Limb (tissue), 2 donors: ENCODE results near the gene ZNF578.
"Not testable (repeated sequence)": the region's sequence is repeated elsewhere in the genome, so short reads cannot be mapped to it uniquely, and the experiment has no call there.

Experiments used
- DNase-seq, 2 donors: peaks; one replicate each; pipeline ENCODE4 v3.0.0-alpha.2; 2016; ENCODE audit errors: extremely low spot score in 2 of 2

Gene ZNF578

DNA sequence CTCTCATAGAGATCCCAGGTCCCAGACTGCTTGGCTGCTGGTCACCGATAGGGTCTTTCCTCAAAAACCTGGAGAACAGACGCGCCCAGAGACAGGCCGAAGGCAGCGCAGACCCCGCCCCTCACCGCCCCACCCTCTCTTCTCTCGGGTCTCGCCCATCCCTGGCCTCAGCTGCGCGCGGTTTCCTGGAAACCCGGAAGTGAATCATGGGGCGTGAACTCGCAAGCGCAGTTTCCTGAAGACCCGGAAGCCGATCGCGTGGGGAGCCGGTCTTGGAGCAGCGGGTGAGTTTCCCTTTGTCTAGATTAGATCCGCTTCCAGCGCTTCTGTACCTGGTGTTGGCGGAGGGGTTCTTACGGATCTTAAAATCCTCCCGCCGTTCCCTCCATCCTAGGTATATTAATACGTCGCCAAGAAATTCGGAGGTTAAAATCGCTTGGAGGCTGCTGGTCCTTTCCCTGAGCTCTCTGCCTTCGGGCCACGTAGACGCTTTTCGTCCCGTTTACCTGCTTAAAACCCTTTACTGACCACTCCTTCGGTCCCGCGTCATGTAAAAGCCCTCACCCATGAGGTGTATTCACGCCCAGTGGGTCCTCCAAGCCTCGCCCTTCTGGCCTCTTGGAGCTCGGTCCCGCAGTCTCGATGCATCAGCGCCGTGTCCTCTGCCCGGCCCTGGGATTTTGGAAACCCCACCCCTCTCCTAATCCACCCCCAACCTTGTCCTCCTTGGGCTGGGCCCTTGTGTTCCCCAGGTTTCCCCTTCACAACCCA is at the start of gene ZNF578:
Gene ZNF578, plus strand, starts transcription at position 230 of the 771 bp plus-strand sequence. CDS start 48,293 bp downstream, outside the sequence.
- DNase-seq, result peak; percentile 91 to 92

DNA sequence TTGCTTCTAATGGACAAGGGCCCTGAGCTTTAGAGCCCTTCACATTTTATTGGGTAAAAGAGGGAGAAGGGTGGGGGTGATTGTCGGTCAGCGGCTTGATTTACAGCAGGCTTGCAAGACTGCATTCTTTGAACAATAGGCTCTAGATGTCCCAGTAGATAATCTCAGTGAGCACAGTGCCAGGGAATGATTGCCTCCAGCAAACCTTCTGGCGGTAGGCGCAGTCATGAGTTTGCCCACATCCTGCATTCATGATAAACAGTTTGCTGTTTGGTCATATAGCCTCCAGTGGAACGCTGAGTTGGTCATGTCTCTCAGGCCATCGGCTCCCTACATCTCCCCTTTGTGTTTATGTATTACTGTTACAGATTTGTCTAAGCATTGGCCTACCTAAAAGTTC is 43.1 kb upstream of the ZNF578 start:
- DNase-seq, result no peak

DNA sequence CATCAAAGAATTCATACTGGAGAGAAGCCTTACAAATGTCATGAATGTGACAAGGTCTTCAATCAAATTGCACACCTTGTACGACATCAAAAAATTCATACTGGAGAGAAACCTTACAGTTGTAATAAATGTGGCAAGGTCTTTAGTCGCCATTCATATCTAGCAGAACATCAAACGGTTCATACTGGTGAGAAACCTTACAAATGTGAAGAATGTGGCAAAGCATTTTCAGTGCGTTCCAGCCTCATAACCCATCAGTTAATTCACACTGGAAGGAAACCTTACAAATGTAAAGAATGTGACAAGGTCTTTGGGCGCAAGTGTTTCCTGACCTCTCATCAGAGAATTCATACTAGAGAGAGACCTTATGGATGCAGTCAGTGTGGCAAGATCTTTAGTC is 37.6 kb upstream of the ZNF578 start:
- DNase-seq, result no peak

- DNase-seq, result no peak
These were observed 24.4 kb upstream of the ZNF578 start, which contains the start of gene ZNF534 for GRCh38 chr19:52428937-52429336. Gene ZNF534, plus strand, starts transcription at chr19:52429148. Its CDS starts 2,327 bp downstream, at chr19:52431475.

- no peak for DNase-seq
These were observed 11.2 kb upstream of the ZNF578 start for GRCh38 chr19:52442179-52442578.

GRCh38 chr19:52444506-52444905 is 8.8 kb upstream of the ZNF578 start:
- DNase-seq, result no peak

DNA sequence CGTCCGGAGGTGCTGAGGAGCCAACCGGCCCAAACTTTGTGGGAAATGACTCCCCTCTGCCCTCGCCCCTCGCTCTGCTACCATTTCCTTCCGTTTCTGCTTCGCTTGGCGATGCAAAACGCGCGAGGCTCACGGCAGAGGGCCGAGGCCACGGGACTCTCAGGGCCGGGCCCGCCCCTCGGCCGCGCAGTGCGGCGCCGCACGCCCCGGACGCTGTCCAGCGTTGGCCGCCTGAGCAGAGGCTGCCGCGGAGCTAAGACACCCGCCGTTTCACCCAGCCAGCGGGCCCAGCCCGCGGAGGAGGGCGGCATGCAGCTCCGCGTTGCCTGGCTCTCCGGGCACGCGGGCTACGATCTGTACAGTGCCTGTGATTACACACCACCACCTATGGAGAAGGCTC is 2.1 kb upstream of the ZNF578 start:
- no peak for DNase-seq

- DNase-seq, result no peak
These were observed 11.6 kb downstream of the ZNF578 start for GRCh38 chr19:52464798-52465470.

GRCh38 chr19:52473655-52474350 is 20.4 kb downstream of the ZNF578 start:
- no peak for DNase-seq

- DNase-seq, result no peak
These were observed 21.2 kb downstream of the ZNF578 start for GRCh38 chr19:52474351-52475127.

- DNase-seq, result not testable (repeated sequence)
These were observed 30.9 kb downstream of the ZNF578 start for GRCh38 chr19:52484111-52484743.

GRCh38 chr19:52485064-52485463 is 31.7 kb downstream of the ZNF578 start:
- not testable (repeated sequence) for DNase-seq

DNA sequence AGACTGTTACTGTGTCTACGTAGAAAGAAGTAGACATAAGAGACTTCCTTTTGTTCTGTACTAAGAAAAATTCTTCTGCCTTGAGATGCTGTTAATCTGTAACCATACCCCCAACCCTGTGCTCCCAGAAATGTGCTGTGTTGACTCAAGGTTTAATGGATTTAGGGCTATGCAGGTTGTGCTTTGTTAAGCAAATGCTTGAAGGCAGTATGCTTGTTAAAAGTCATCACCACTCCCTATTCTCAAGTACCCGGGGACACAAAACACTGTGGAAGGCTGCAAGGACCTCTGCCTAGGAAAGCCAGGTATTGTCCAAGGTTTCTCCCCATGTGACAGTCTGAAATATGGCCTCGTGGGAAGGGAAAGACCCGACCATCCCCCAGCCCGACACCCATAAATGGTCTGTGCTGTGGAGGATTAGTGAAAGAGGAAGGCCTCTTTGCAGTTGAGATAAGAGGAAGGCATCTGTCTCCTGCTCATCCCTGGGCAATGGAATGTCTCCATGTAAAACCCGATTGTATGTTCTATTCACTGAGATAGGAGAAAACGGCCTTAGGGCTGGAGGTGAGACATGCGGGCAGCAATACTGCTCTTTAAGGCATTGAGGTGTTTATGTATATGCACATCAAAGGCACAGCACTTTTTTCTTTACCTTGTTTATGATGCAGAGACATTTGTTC is 32.3 kb downstream of the ZNF578 start:
- DNase-seq, result not testable (repeated sequence)

DNA sequence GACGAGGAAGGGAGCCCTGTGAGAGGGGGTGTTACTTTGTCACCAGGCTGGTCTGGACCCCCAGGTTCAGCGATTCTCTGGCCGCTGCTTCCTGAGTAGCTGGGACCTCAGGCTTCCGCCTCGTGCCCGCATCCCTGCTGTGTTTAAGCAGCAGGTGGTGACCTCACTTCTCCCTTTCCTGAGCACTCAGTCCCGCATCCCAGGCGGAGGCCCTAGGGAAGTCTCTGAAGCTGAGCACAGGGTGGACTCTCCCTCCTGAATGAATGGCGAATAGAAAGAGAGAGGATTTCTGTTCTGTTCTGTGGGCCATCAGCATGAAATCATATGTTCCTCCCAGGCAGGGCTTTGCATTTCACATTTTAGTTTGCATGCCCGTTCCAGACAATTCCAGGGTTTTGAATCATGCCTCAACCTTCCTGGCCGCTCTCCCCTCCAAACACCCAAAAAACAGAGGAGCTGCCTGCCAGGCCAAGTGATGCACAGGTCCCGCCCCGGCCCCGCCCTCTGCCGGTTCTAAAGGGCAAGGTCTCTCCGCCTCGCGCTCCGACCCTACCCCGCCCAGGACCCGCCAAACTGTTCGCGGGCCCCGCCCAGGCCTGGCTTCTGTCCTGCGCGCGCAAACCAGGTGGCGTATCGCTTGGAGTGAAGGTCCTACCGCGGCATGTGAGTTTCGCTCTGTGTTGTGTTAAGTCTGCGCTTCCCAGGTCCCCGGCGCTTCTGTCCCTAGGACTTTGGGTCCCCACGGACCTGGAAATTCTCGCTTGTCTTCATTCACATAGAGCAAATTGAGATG is 39.0 kb downstream of the ZNF578 start:
- peak; percentile 43 to 64 for DNase-seq

GRCh38 chr19:52492994-52493470 is 39.7 kb downstream of the ZNF578 start:
- peak; percentile 7 to 39 for DNase-seq

DNA sequence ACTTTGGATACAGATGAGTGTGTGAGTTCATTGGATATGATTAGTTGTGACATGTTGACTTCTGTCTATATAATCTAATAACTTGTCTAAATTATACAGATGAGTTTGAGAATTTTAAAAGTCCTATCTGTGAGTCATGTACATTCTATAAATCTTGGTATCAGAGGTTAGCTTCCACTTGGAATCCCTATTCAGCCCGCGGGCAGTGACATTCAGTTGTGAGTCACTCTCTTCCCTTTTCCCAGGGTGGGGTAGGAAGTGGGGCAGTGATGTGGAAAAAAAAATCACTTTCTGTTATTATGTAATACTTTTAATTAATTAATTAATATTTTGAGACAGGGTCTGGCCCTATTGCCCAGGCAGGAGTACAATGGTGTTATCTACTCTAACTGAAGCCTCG is 41.2 kb downstream of the ZNF578 start:
- DNase-seq, result no peak

- DNase-seq, result no peak
These were observed 45.2 kb downstream of the ZNF578 start for GRCh38 chr19:52498571-52498970.

DNA sequence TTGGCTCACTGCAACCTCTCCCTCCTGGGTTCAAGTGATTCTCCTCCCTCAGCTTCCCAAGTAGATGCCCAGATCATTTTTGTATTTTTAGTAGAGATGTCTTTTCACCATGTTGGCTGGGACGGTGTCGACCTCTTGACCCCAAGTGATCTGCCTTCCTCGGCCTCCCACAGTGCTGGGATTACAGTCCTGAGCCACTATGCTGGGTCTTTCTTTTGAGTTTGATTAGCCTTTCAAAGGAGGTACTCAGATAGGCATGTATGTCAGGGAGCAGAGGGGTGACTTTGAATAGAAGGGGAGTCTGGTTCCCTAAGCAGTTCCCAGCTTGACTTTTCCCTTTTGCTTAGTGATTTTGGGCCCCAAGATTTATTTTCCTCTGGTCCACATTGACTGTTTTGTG is 47.1 kb downstream of the ZNF578 start:
- DNase-seq, result not testable (repeated sequence)

DNA sequence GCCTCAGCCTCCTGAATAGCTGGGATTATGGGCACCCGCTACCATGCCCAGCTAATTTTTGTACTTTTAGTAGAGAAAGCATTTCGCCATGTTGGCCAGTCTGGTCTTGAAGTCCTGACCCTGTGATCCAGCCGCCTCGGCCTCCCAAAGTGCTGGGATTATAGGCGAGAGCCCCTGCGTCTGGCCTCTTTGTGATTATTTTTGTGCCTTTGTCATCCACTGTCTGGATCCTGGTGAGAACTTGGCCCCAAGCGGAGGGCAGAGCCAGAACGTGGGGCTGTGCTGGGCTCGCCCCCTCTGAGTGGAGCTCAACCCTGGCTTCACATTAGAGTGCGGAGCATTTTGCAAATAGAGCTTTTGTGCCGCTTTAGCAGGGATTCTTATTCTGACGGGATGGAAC is 47.6 kb downstream of the ZNF578 start:
- DNase-seq, result not testable (repeated sequence)
